Femur (tissue), 1 donor: Measurements from ENCODE around the gene DGKE.

Source experiments
- DNase-seq: peaks from one replicate; pipeline ENCODE4 v3.0.0-alpha.2; 2017

Gene DGKE

DNA sequence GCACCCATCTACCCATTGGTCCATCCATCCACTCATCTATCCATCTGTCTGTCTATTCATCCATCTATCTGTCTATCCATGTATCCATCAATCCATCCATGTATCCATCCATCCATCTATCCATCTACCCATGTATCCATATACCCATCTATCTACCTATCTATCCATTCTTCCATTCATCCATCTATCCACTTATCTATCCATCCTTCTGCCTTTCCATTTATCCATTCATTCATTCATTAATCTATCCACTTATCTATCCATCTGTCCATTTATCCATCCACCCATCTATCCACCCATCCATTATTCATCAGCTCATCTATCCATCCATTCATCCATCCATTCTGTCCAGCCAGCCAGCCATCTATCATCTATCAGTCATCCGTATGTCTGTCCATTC is 58.4 kb downstream of the DGKE start:
- DNase-seq: no peak

- no peak for DNase-seq
Observed at GRCh38 chr17:56893503-56893902, 59.6 kb downstream of the DGKE start.

DNA sequence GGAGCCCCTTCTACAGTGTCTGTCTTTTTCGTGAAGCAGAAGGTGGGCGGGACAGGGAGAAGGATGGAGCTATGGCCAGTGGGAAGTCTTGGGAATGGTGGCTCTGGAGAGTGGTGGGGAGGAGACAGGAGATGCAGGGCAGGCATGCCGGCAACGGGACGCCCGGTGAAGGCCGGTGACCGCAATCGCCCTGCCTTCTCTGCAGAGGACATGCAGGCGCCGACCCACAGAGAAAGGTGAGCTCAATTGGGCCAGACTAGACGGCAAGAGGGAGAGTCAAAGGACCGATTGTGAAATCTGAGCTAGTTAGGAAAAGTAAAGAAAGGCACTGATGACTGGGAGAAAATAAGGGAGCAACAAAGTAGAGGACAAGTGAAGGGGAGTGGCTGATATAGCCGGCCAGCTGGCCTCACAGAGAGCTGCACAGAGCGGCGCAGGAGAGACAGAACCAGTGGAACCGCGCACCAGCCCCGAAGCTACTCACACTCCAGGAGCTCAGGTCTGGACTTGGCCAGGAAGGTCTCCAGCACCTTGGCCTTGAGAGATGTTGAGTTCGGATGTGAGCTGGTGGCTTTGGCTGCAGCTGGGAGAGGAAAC is 61.0 kb downstream of the DGKE start:
- no peak for DNase-seq

- no peak for DNase-seq
Observed at GRCh38 chr17:56896217-56896967, 62.4 kb downstream of the DGKE start.

- no peak for DNase-seq
Observed at GRCh38 chr17:56896968-56897359, 63.0 kb downstream of the DGKE start.

- no peak for DNase-seq
Observed at GRCh38 chr17:56897646-56898424, 63.9 kb downstream of the DGKE start.

- DNase-seq: no peak
Observed at GRCh38 chr17:56898874-56899273, 64.9 kb downstream of the DGKE start.

- DNase-seq: no peak
Observed at GRCh38 chr17:56899403-56899802, 65.5 kb downstream of the DGKE start.

GRCh38 chr17:56902348-56902747 is 68.4 kb downstream of the DGKE start:
- no peak for DNase-seq

DNA sequence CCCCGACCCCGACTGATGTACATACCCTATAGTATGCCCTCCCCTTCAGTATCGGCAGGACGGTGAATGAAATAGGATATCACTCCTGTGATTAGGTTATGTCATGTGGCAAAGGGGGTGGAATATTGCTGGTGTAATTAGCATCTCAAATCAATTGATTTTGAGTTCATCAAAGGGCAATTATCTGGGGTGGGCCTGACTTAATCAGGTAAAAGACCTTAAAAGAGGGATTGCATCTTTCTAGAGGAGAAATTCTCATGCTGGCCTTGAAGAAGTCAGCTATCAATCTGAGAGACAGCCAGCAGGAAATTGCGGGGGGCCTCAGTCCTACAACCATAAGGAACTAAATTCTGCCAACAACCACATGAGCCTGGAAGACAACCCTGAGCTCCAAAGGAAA is 69.6 kb downstream of the DGKE start:
- no peak for DNase-seq

- DNase-seq: peak; percentile 40
Observed at GRCh38 chr17:56908001-56908542, 74.1 kb downstream of the DGKE start.

- no peak for DNase-seq
Observed at GRCh38 chr17:56909742-56910508, 76.0 kb downstream of the DGKE start.

DNA sequence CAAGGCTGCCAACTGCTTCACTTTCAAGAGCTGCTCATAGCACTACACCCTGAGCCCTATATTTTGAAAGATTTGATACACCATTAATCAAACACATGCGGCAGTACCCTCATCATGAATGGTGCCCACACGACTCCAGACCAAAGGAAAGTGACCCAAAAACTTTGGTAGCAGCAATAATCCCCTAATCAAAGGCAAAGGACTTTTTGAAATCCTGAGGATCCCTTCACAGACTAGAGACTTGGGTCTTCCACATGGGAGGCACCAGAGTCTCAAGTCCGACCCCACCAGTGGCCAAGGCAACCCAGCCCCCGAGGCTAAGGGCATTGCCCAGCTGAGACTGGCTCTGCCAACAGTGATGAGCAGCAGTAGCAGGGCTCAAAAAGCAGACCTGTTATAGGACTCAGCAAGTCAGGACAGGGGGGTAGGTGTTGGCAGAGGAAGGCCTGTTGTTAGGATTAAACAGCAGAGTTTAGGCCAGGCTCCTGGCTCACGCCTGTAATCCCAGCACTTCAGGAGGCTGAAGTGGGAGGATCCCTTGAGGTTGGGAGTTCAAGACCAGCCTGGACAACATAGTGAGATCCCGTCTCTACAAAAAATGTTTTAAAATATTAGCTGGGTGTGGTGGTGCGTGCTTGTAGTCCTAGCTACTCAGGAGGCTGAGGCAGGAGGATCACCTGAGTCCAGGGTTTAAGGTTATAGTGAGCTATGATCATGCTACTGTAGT is 76.7 kb downstream of the DGKE start:
- DNase-seq: no peak

GRCh38 chr17:56912105-56912999 is 78.4 kb downstream of the DGKE start:
- no peak for DNase-seq

DNA sequence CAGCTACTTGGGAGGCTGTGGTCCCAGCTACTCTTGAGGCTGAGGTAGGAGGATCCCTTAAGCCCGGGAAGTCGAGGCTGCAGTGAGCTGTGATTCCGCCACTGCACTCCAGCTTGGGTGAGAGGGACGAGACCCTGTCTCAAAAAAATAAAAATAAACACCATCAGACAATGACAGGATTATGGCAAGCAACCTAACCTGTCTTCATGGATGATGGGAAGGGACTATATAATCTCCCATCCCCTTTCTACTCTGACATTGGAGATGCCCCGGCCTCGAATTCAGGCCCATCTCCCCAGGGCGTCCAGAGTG is 79.0 kb downstream of the DGKE start:
- no peak for DNase-seq

GRCh38 chr17:56913353-56913866 is 79.5 kb downstream of the DGKE start:
- DNase-seq: no peak

- peak; percentile 93 for DNase-seq
Observed at GRCh38 chr17:56913867-56914580, 80.1 kb downstream of the DGKE start, which contains the start of gene TRIM25. Gene TRIM25, minus strand, starts transcription at chr17:56914049. Its CDS starts 61 bp downstream, at chr17:56913988.

DNA sequence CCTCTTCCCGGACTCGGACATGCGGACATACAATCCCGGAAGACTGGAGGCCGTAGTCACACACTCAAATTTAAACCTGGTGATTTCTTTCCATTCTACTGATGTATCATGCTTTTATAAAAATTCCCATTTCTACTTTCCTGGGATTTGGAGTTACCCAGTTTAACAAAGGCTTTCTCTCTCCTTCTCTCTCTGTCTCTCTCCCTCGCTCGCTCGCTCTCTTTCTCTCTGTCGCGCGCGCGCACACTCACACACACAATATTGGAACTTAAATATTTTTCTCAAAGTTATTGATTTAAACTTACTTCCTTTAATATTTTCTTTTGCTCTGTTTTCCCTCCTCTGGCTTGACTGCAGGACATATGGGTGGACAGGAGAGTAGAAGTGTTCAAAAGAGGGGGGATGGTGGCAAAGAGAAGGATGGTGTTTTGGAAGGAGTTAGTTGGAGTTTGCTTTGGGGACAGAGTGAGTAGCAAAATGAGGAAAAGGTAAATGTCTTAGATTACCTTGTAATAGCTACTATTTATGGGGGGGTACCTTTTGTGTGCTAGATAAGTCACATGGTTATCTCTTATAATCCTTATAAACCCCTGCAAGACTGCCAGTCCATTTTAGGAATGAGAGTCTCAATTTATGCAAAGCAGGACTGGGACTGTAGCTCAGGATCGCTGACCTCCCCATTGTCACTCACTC is 80.8 kb downstream of the DGKE start:
- DNase-seq: no peak

DNA sequence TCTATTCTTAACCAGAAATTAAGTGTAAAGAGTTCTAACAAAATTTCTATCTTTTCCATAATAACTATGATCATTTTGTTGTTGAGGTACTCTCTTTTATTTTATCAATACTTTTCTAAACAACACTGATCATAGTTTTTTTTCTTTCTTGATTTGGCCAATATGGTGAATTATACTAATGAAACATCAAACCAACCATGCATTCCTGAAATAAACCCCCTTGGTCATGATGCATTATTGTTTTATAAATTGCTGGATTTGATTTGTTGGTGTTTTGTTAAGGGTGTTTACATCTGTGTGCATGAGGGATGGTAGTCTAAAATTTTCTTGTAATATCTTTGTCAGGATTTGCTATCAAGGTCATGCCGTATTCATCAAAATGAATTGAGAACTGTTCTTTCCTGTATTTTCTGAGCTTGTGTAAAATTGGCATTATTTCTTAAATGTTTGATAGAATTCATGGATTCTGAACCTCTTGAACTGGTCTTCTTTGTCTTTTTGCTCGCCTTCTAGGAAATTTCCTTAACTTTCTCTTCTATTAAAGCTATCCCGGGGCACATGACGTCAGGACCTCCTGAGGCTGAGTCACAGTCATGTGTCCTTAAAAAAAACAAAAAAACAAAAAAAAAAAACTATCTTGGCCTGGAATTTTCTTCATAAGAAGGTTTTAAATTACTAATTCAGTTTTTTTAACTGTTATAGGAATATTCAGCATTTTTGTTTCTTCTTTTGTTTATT is 83.8 kb downstream of the DGKE start:
- DNase-seq: no peak
